ENCODE results near the gene ZWILCH.

ZWILCH gene

DNA sequence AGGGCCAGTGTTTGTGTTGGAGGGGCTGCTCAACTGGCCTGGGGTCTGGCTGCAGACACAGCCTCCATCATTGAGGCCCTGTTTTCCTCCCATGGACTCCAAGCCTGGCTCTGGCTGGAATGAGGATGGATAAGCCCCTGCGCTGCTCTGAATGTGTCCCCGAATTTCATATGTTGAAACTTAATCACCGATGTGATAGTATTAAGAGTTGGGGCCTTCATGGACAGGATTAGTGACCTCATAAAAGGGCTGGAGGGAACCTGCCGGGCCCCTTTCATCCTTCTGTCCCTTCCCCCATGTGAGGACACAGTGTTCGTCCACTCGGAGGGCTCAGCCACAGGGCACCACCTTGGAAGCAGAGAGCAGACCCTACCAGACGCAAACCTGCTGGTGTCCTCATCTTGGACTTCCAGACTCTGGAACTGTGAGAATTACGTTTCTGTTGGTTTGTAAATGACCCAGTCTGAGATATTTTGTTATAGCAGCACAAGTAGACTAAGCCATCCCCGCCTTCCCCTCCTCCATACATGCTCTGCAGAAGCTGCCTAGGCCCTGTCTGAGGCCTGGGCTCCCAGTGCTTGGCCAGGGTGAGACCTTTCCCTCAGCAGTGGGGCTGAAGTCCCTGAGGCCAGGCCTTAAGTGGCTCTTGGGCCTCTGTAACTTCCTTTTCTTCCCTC lies 64.5 kb downstream of the ZWILCH start:
- TF ChIP-seq, protein P1, sequence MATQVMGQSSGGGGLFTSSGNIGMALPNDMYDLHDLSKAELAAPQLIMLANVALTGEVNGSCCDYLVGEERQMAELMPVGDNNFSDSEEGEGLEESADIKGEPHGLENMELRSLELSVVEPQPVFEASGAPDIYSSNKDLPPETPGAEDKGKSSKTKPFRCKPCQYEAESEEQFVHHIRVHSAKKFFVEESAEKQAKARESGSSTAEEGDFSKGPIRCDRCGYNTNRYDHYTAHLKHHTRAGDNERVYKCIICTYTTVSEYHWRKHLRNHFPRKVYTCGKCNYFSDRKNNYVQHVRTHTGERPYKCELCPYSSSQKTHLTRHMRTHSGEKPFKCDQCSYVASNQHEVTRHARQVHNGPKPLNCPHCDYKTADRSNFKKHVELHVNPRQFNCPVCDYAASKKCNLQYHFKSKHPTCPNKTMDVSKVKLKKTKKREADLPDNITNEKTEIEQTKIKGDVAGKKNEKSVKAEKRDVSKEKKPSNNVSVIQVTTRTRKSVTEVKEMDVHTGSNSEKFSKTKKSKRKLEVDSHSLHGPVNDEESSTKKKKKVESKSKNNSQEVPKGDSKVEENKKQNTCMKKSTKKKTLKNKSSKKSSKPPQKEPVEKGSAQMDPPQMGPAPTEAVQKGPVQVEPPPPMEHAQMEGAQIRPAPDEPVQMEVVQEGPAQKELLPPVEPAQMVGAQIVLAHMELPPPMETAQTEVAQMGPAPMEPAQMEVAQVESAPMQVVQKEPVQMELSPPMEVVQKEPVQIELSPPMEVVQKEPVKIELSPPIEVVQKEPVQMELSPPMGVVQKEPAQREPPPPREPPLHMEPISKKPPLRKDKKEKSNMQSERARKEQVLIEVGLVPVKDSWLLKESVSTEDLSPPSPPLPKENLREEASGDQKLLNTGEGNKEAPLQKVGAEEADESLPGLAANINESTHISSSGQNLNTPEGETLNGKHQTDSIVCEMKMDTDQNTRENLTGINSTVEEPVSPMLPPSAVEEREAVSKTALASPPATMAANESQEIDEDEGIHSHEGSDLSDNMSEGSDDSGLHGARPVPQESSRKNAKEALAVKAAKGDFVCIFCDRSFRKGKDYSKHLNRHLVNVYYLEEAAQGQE (IDR thresholded peaks at IDR 0.05; ENCODE audit: insufficient read depth in 1 of 2, low read depth in 2 of 2, low read length in 2 of 2), result no peak
- TF ChIP-seq FOXP2 (optimal IDR thresholded peaks at IDR 0.05; ENCODE audit: borderline replicate concordance, extremely low read depth, extremely low read length, insufficient read depth), result no peak
- no peak for TF ChIP-seq SIN3A (IDR thresholded peaks at IDR 0.05; ENCODE audit: borderline replicate concordance, insufficient read depth, low read length)
- no peak for TF ChIP-seq TAF1 (IDR thresholded peaks at IDR 0.05; ENCODE audit: borderline replicate concordance, insufficient read depth, low read length)
- TF ChIP-seq POLR2AphosphoS5 (IDR thresholded peaks at IDR 0.05; ENCODE audit: low read depth, low read length), result no peak

- no peak for TF ChIP-seq POLR2AphosphoS5 (IDR thresholded peaks at IDR 0.05; ENCODE audit: low read depth, low read length)
- no peak for TF ChIP-seq SIN3A (IDR thresholded peaks at IDR 0.05; ENCODE audit: borderline replicate concordance, insufficient read depth, low read length)
- TF ChIP-seq, protein P1 (IDR thresholded peaks at IDR 0.05; ENCODE audit: insufficient read depth in 1 of 2, low read depth in 2 of 2, low read length in 2 of 2), result no peak
- TF ChIP-seq TAF1 (IDR thresholded peaks at IDR 0.05; ENCODE audit: borderline replicate concordance, insufficient read depth, low read length), result no peak
- no peak for TF ChIP-seq FOXP2 (optimal IDR thresholded peaks at IDR 0.05; ENCODE audit: borderline replicate concordance, extremely low read depth, extremely low read length, insufficient read depth)
Measured at GRCh38 chr15:66570327-66570726, 65.2 kb downstream of the ZWILCH start.

DNA sequence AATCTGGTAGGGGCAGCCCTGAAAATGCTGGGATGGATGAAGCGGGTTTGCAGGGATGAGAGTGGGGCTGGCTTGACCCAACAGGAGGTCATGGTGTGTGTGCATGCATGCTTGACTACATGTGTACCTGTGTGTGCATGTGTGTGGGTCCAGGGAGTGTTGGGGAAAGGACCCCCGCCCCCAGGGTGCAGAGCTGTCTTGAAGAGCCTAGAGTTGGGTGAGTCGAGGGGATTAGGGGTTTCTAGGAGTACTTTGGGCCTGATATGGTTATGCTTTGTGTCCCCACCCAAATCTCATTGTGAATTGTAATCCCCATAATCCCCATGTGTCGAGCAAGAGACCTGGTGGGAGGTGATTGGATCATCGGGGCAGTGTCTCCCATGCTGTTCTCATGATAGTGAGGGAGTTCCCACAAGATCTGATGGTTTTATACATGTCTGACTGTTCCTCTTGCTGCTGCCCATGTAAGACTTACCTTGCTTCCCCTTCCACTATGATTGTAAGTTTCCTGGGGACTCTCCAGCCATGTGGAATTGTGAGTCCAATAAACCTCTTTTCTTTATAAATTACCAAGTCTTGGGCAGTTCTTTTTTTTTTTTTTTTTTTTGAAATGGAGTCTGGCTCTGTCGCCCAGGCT lies 65.8 kb downstream of the ZWILCH start:
- TF ChIP-seq, protein P1 (IDR thresholded peaks at IDR 0.05; ENCODE audit: insufficient read depth in 1 of 2, low read depth in 2 of 2, low read length in 2 of 2), result no peak
- no peak for TF ChIP-seq POLR2AphosphoS5 (IDR thresholded peaks at IDR 0.05; ENCODE audit: low read depth, low read length)
- no peak for TF ChIP-seq SIN3A (IDR thresholded peaks at IDR 0.05; ENCODE audit: borderline replicate concordance, insufficient read depth, low read length)
- TF ChIP-seq TAF1 (IDR thresholded peaks at IDR 0.05; ENCODE audit: borderline replicate concordance, insufficient read depth, low read length), result no peak
- no peak for TF ChIP-seq FOXP2 (optimal IDR thresholded peaks at IDR 0.05; ENCODE audit: borderline replicate concordance, extremely low read depth, extremely low read length, insufficient read depth)

DNA sequence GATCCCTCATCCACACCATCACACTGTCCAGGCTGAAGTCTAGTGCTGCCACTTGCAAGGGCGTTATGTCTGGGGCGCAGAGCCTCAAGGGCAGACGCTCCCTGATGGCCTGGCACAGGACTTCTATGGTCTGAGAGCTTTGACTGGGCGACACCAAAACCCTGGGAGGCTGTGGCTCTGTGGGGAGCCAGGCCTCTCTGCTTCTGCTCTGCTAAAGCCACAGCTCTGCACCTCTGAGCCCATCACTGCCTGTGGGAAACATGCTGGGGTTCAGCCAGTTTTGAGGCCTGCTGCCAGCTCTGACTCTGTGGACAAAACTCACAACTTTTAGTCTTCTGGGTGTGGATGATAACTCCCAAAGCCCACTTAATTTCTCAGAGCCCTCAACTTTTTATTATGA lies 67.0 kb downstream of the ZWILCH start:
- TF ChIP-seq POLR2AphosphoS5 (IDR thresholded peaks at IDR 0.05; ENCODE audit: low read depth, low read length) (no peak), TAF1 (IDR thresholded peaks at IDR 0.05; ENCODE audit: borderline replicate concordance, insufficient read depth, low read length) (no peak), SIN3A (IDR thresholded peaks at IDR 0.05; ENCODE audit: borderline replicate concordance, insufficient read depth, low read length) (no peak), FOXP2 (optimal IDR thresholded peaks at IDR 0.05; ENCODE audit: borderline replicate concordance, extremely low read depth, extremely low read length, insufficient read depth) (no peak)
- TF ChIP-seq, protein P1 (IDR thresholded peaks at IDR 0.05; ENCODE audit: insufficient read depth in 1 of 2, low read depth in 2 of 2, low read length in 2 of 2), result no peak
